Naive thymus-derived CD4-positive, alpha-beta T cell (primary cell): ENCODE data around the gene BCL2L1. TPM values are rescaled to one million over a fixed set of nuclear protein-coding genes. Genes with fewer than 3 reads are reported as not detected.

Experiments
- ATAC-seq: fragments of 150-1000 bp; cut with Tn5 transposase; 2 replicates; pipeline ENCODE4 v1.10.0; 2021; ENCODE audit warnings: mild to moderate bottlenecking, moderate library complexity
- CTCF ChIA-PET: fragments of 350-600 bp; sonication (Branson Sonifier 250); formaldehyde crosslinking; loops from one replicate; lab custom pipeline; 2021; ENCODE audit warnings: antibody characterized with exemption; lab: Charles Lee
- POLR2A ChIA-PET: fragments of 350-600 bp; sonication (Branson Sonifier 250); formaldehyde crosslinking; loops from one replicate; lab custom pipeline; 2021; ENCODE audit warnings: antibody characterized with exemption, inconsistent platforms; lab: Charles Lee
- DNase-seq, 9 donors: peaks; one replicate each; pipeline versions ENCODE4 v3.0.0 to v3.0.0-alpha.2; 2020 to 2022; ENCODE audit warnings: mixed read lengths in 1 of 9
- H3K27ac ChIP-seq: one replicate; pipeline ENCODE4 v1.7.0; 2013; ENCODE audit warnings: mild to moderate bottlenecking, low read depth, low read length, moderate library complexity
- H3K27me3 ChIP-seq, 2 donors: one replicate each; pipeline ENCODE4 v1.7.0; 2013; ENCODE audit warnings: low read length in 2 of 2, mild to moderate bottlenecking in 2 of 2, moderate library complexity in 2 of 2; ENCODE audit not compliant: control insufficient read depth in 2 of 2, insufficient read depth in 2 of 2
- H3K36me3 ChIP-seq, 3 experiments: 1 replicate in 2 of 3; 2 replicates in 1 of 3; pipeline ENCODE4 v1.7.0; 2013; ENCODE audit warnings: low read length in 3 of 3, mild to moderate bottlenecking in 3 of 3, moderate library complexity in 1 of 3; ENCODE audit not compliant: insufficient read depth in 3 of 3, control insufficient read depth in 2 of 3
- H3K4me1 ChIP-seq, 2 donors: one replicate each; pipeline ENCODE4 v1.7.0; 2013; ENCODE audit warnings: low read length in 2 of 2, mild to moderate bottlenecking in 2 of 2, moderate library complexity in 1 of 2; ENCODE audit not compliant: control insufficient read depth in 2 of 2, insufficient read depth in 2 of 2
- H3K4me3 ChIP-seq: 2 replicates; pipeline ENCODE4 v1.7.0; 2013; ENCODE audit warnings: mild to moderate bottlenecking, low read length
- H3K9me3 ChIP-seq, 3 experiments: 1 replicate in 2 of 3; 2 replicates in 1 of 3; pipeline ENCODE4 v1.7.0; 2013; ENCODE audit warnings: low read length in 3 of 3; ENCODE audit not compliant: control insufficient read depth in 2 of 3
- H3K27ac Mint-ChIP-seq, 9 donors: one replicate each; pipeline ENCODE4 v1.8.0; 2020 to 2022; ENCODE audit warnings: mixed read lengths in 9 of 9, mild to moderate bottlenecking in 8 of 9, moderate library complexity in 5 of 9, inconsistent platforms in 2 of 9
- H3K27me3 Mint-ChIP-seq, 5 donors: one replicate each; pipeline ENCODE4 v1.8.0; 2021 to 2022; ENCODE audit warnings: mixed read lengths in 5 of 5, mild to moderate bottlenecking in 1 of 5
- H3K36me3 Mint-ChIP-seq, 5 donors: one replicate each; pipeline ENCODE4 v1.8.0; 2020 to 2022; ENCODE audit warnings: mixed read lengths in 5 of 5, mild to moderate bottlenecking in 3 of 5, inconsistent platforms in 1 of 5
- H3K4me1 Mint-ChIP-seq, 7 donors: one replicate each; pipeline ENCODE4 v1.8.0; 2020 to 2022; ENCODE audit warnings: mixed read lengths in 7 of 7, mild to moderate bottlenecking in 3 of 7, inconsistent platforms in 1 of 7
- H3K4me3 Mint-ChIP-seq, 10 donors: one replicate each; pipeline ENCODE4 v1.8.0; 2020 to 2022; ENCODE audit warnings: mild to moderate bottlenecking in 10 of 10, mixed read lengths in 10 of 10, moderate library complexity in 6 of 10, inconsistent platforms in 2 of 10
- H3K9me3 Mint-ChIP-seq, 11 donors: one replicate each; pipeline ENCODE4 v1.8.0; 2020 to 2022; ENCODE audit warnings: mixed read lengths in 11 of 11, mild to moderate bottlenecking in 4 of 11, inconsistent platforms in 1 of 11, moderate library complexity in 1 of 11
- intact Hi-C, 2 donors: fragments of 100-400 bp; cut with micrococcal nuclease; formaldehyde crosslinking; loops; one replicate each; pipeline ENCODE4 v1.15.1; 2023
- polyA plus RNA-seq, 2 donors: library from polyadenylated mRNA; unstranded; fragments of 300-500 nt; fragmentation: Illumina TruSeq; gene quantifications; one replicate each; pipeline ENCODE4 v1.2.3, GENCODE V29; 2021
- total RNA-seq, 6 experiments: library from RNA in 5 of 6; stranded (reverse) in 5 of 6; gene quantifications; 1 replicate in 5 of 6; 2 replicates in 1 of 6; pipeline ENCODE4 v1.2.3 and lab custom pipeline; 2021 to 2026

The BCL2L1 gene
- total and polyA plus RNA-seq, 7 experiments from 2014 or later, result 11.5 to 111 (median 15.6) TPM

DNA sequence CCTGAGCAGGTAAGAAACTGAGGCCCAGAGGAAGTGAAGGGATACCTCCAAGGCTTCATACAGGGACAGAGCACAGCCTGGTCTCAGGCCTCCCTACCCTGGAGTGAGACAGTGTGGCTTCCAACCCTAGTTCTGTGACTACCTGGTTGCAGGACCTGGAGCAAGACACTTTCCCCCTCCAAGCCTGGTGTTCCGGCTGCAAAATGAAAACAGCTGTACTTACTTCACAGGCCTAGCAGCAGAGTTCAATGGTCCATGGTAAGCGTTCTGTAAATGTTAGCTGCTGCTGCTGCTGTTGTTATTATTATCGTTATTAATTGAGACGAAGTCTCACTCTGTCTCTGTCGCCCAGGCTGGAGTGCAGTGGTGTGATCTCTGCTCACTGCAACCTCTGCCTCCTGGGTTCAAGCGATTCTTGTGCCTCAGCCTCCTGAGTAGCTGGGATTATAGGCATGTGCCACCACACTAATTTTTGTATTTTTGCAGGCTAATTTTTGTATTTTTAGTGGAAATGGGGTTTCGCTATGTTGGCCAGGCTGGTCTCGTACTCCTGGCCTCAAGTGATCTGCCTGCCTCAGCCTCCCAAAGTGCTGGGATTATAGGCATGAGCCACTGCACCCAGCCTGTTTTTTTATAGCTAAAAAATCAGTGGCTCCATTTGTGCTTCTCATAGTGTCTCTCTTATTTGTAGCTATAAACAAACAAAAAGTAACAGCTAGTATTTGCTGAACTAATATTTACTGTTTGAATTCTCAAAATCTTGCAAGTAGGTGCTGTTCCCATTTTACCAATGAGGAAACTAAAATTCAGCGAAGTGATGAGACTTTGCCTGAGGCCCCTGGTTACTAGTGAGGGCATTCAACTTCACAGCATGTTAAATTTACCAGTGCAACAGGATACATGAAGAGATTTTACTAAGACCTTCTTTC lies 43.0 kb downstream of the BCL2L1 start:
- intact Hi-C loops, result no loop called here
- ChIA-PET POLR2A (interaction anchor here (1.2 kb wide), 1 partner anchor 14 kb away, joined by 4 read pairs; no protein-coding TSS in a partner anchor), CTCF (interaction anchor here (0.9 to 1.5 kb wide), 2 partner anchors 19 to 43 kb away, joined by 5 read pairs; partner anchors contain the start of gene BCL2L1)
- H3K36me3 ChIP-seq, result peaks cover 0 to 18% (median 0%) of the 10 kb centered on the region in 3 experiments
- Mint-ChIP-seq H3K27me3 (no peaks in the 10 kb centered on the region), H3K4me3 (peak overlapping the region in 7 of 10 donors; percentile 16 to 86 (median 31)), H3K36me3 (peaks cover 15 to 59% (median 27%) of the 10 kb centered on the region in 5 donors), H3K4me1 (peaks cover 80 to 95% (median 89%) of the 10 kb centered on the region in 7 donors), H3K9me3 (peaks cover 0 to 2% (median 0%) of the 10 kb centered on the region in 11 donors), H3K27ac (peak overlapping the region; percentile 66 to 100 (median 93))
- no peak overlapping the region for H3K4me3 ChIP-seq
- no peak for ATAC-seq
- H3K4me1 ChIP-seq, result peaks cover 58 to 67% of the 10 kb centered on the region in 2 donors
- H3K9me3 ChIP-seq, result no peaks in the 10 kb centered on the region
- peak overlapping the region; percentile 53 for H3K27ac ChIP-seq
- DNase-seq, result no peak
- H3K27me3 ChIP-seq, result no peaks in the 10 kb centered on the region

DNA sequence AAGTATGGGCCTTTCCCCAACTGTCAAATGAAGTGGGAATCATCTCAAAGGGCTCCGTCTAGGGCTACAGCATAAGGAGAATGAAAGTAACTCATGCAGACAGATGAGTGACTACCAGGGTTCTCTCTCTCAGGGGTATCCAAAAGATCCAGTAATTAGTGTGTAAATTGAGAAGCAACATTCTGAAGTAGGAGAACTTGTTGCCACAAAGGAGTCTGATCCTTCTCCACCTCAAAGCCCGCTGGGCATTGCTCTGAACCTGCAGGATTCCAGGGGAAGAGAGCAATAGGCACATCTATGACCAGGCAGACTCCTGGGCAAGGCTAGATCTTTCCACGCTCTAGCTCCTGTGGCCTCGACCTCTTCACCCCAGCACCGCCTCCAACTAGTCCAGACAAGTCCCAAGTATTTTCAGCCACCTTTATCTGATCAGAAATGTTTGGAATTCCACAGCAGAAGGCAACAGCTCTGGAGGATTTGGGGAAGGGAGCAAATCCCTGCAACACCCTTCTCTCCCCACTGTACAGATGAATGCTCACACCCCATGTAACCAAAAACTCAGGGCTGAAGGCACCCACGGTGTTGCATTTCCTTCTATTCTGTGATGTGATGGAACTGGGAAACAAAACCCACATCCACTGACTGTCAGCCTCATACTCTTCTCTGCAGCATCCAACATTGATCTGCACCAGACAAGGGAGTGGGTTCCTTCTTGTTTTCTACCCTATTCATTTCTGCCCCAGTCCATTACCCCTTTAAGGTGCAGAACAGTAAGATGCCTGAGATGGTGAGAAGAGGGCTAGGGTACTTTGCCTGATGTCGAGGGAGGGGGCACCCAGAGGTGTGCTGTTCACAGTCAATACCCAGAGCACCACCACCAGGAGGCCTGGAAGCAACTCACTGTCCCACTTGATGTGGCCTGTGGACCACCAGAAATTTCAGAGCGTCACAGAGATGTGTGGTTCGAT lies 44.0 kb downstream of the BCL2L1 start:
- ChIA-PET CTCF (interaction anchor here (0.7 to 1.5 kb wide), 4 partner anchors 18 to 45 kb away, joined by 3 to 5 read pairs (median 4); partner anchors contain the start of gene BCL2L1), POLR2A (interaction anchor here (5.1 kb wide), 1 partner anchor 44 kb away, joined by 51 read pairs; the partner anchor contains the start of gene BCL2L1)
- Histone ChIP-seq H3K4me1 (peaks cover 64 to 76% of the 10 kb centered on the region in 2 donors), H3K27me3 (no peaks in the 10 kb centered on the region), H3K9me3 (no peaks in the 10 kb centered on the region), H3K4me3 (no peak overlapping the region), H3K36me3 (peaks cover 0 to 18% (median 0%) of the 10 kb centered on the region in 3 experiments), H3K27ac (peak overlapping the region; percentile 53)
- Mint-ChIP-seq H3K4me1 (peaks cover 80 to 95% (median 89%) of the 10 kb centered on the region in 7 donors), H3K4me3 (peak overlapping the region; percentile 1 to 92 (median 38)), H3K9me3 (peaks cover 0 to 2% (median 0%) of the 10 kb centered on the region in 11 donors), H3K36me3 (peaks cover 15 to 51% (median 23%) of the 10 kb centered on the region in 5 donors), H3K27ac (peak overlapping the region; percentile 37 to 100 (median 93)), H3K27me3 (no peaks in the 10 kb centered on the region)
- DNase-seq (no peak), ATAC-seq (no peak)
- intact Hi-C loops, result no loop called here

DNA sequence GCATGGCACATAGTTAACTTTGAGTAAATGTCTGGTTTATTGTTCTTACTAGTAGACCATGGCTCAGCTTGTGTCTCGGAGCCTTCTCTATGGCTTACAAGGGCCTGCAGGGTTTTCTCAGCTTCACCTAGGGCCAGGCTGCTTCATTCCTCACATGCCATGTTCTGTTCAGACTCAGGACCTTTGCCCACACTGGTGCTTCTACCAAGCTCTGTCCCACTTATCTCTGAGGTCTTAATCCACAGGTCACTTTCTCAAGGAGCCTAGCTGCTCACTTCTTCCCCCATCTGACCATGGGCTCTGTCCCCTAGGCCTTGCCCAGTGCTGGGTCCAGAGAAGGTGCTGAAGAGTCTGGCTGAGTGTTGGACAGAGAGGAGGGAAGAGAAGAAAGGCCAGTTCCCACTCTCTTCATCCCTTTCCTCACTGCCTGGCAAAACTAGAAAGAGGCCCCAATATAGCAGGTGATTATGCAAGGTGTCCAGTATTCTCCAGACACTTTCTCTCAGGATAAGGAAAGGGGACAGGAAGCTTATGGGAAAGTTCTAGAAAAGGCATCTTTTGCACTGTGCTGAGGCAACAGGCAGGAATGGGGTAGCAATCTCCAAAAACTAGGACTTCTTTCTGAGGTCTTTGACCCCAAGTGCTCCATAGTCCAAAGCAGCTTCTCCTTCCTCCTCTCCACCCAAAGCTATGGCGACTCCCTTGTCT lies 45.0 kb downstream of the BCL2L1 start:
- intact Hi-C loops, result no loop called here
- no peaks in the 10 kb centered on the region for H3K27me3 Mint-ChIP-seq

DNA sequence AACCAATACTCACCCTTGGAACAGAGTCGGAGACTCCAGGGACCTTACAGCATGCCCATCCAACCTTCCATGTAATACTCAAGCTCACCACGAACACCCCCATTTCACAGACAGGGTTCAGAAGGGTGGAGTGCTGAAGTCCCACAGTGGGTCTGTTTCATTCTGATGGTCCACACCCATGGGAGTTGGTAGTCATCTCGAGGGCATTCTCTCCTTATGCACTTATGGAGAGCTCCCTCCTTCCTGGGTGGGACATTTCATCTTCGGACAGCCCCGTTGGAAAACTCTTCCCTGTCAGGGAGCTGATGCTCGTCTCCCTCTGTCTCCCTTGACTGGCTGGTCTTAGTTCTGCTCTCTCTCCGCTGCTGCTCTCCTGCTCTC lies 46.1 kb downstream of the BCL2L1 start:
- Mint-ChIP-seq H3K27ac (peak overlapping the region; percentile 87 to 100 (median 96)), H3K4me3 (peak overlapping the region; percentile 86 to 100 (median 96)), H3K9me3 (peaks cover 0 to 2% (median 0%) of the 10 kb centered on the region in 11 donors), H3K36me3 (peaks cover 11 to 45% (median 17%) of the 10 kb centered on the region in 5 donors), H3K4me1 (peaks cover 71 to 89% (median 79%) of the 10 kb centered on the region in 7 donors), H3K27me3 (no peaks in the 10 kb centered on the region)
- CTCF ChIA-PET, result interaction anchor here (1.2 to 3.6 kb wide), 4 partner anchors 8 to 47 kb away, joined by 3 to 23 read pairs (median 9); partner anchors contain the start of gene BCL2L1
- H3K36me3 ChIP-seq, result peaks cover 0 to 18% (median 0%) of the 10 kb centered on the region in 3 experiments
- ATAC-seq (no peak), DNase-seq (no peak)
- H3K4me1 ChIP-seq, result peaks cover 62 to 72% of the 10 kb centered on the region in 2 donors
- intact Hi-C loops, result no loop called here
- H3K27me3 ChIP-seq, result no peaks in the 10 kb centered on the region
- H3K27ac ChIP-seq, result peak overlapping the region; percentile 84
- no peaks in the 10 kb centered on the region for H3K9me3 ChIP-seq
- peak overlapping the region; percentile 88 for H3K4me3 ChIP-seq
- POLR2A ChIA-PET, result interaction anchor here (0.7 to 5.1 kb wide), 5 partner anchors 8 to 117 kb away, joined by 4 to 51 read pairs (median 5); partner anchors contain the start of gene BCL2L1

More for the DNA sequence above, 45.0 kb downstream of the BCL2L1 start:
- H3K27ac Mint-ChIP-seq, result peak overlapping the region; percentile 76 to 100 (median 93)
- DNase-seq (no peak), ATAC-seq (no peak)
- H3K36me3 Mint-ChIP-seq, result peaks cover 11 to 46% (median 17%) of the 10 kb centered on the region in 5 donors
- Histone ChIP-seq H3K27me3 (no peaks in the 10 kb centered on the region), H3K9me3 (no peaks in the 10 kb centered on the region), H3K4me1 (peaks cover 66 to 76% of the 10 kb centered on the region in 2 donors), H3K27ac (peak overlapping the region; percentile 53), H3K4me3 (no peak overlapping the region), H3K36me3 (peaks cover 0 to 18% (median 0%) of the 10 kb centered on the region in 3 experiments)
- CTCF ChIA-PET, result interaction anchor here (1.0 kb wide), 1 partner anchor 46 kb away, joined by 3 read pairs; no protein-coding TSS in a partner anchor
- POLR2A ChIA-PET, result interaction anchor here (0.8 to 5.1 kb wide), 3 partner anchors 16 to 118 kb away, joined by 3 to 51 read pairs (median 4); partner anchors contain the start of gene BCL2L1
- H3K9me3 Mint-ChIP-seq, result peaks cover 0 to 2% (median 0%) of the 10 kb centered on the region in 11 donors
- H3K4me1 Mint-ChIP-seq, result peaks cover 73 to 90% (median 85%) of the 10 kb centered on the region in 7 donors
- peak overlapping the region; percentile 31 to 96 (median 63) for H3K4me3 Mint-ChIP-seq

DNA sequence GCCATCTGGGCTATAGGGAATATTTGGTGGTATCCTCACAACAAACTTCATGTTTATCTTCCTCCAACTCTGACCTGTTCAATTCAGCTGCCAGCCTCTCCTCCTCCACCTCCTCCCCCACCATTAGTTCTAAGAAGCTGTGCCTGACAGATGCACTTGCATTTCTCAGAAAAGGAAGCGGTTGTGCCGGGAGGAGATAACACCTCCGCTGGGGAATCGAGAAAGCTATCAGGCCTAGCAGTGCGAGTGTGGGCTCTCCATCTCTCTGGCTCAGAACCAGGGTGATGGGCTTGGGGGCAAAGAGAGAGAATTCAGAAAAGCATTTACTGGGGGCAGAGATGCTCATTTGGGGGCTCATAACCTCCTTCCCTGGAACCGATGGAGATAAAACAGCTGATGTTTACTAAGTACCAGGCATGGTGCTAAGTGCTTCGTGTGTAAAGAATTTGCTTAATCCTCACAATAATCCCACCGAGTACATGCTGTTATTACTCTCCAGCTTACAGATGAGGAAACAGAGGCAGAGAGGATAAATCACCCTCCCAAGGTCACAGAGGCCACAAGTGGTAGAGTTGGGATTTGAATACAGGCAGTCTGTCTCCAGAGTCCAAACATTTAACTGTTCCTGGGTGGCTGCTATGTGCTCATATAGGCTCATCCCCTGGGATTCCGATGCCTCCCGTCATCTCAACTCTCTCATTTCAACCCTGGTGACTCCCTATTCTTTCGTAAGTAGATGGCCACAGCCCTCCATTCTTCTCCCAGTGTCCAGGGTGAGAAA lies 46.6 kb downstream of the BCL2L1 start:
- peaks cover 0 to 2% (median 0%) of the 10 kb centered on the region in 11 donors for H3K9me3 Mint-ChIP-seq
- intact Hi-C loops, result loop anchor here (1.0 to 2.0 kb wide), 5 partner anchors 8 to 47 kb away; no protein-coding TSS in a partner anchor
- no peaks in the 10 kb centered on the region for H3K9me3 ChIP-seq
- ChIA-PET CTCF (interaction anchor here (1.0 to 3.6 kb wide), 6 partner anchors 8 to 47 kb away, joined by 3 to 23 read pairs (median 4); partner anchors contain the start of gene BCL2L1), POLR2A (interaction anchor here (0.7 to 5.1 kb wide), 8 partner anchors 8 to 64 kb away, joined by 3 to 51 read pairs (median 4); partner anchors contain the start of gene BCL2L1)
- H3K27me3 Mint-ChIP-seq, result no peaks in the 10 kb centered on the region
- H3K27ac Mint-ChIP-seq, result peak overlapping the region; percentile 87 to 100 (median 96)
- peaks cover 61 to 72% of the 10 kb centered on the region in 2 donors for H3K4me1 ChIP-seq
- H3K27me3 ChIP-seq, result no peaks in the 10 kb centered on the region
- peak overlapping the region; percentile 88 for H3K4me3 ChIP-seq
- peaks cover 10 to 45% (median 17%) of the 10 kb centered on the region in 5 donors for H3K36me3 Mint-ChIP-seq
- H3K4me3 Mint-ChIP-seq, result peak overlapping the region; percentile 86 to 100 (median 96)
- DNase-seq (peak in 8 of 9 donors; percentile 41 to 67 (median 56)), ATAC-seq (peak; percentile 68)
- H3K27ac ChIP-seq, result peak overlapping the region; percentile 84
- peaks cover 0 to 18% (median 0%) of the 10 kb centered on the region in 3 experiments for H3K36me3 ChIP-seq
- H3K4me1 Mint-ChIP-seq, result peaks cover 65 to 88% (median 74%) of the 10 kb centered on the region in 7 donors
